K562 (cell line): ENCODE data around the gene ANTKMT. TPM values are rescaled to one million over a fixed set of nuclear protein-coding genes. Genes with fewer than 3 reads are reported as not detected.
A peak's percentile ranks its signal among the peaks of the same experiment; 100 is the strongest.

ENCODE experiments used
- ARNT ChIP-seq, 2 experiments: fragments of 450-650 bp; IDR thresholded peaks; 2 replicates each; pipeline ENCODE4 v1.6.1; 2016; ENCODE audit warnings: mild to moderate bottlenecking in 1 of 2
- CHD4 ChIP-seq: fragments of 200-600 bp; sonication (generic); IDR thresholded peaks from 3 replicates; pipeline ENCODE4 v1.6.1; 2012; ENCODE audit warnings: low read depth, mild to moderate bottlenecking, mixed read lengths, low read length, inconsistent platforms; ENCODE audit not compliant: insufficient read depth, insufficient replicate concordance, poor library complexity, severe bottlenecking
- FIP1L1 ChIP-seq: fragments of 200-400 bp; formaldehyde crosslinking; IDR thresholded peaks from 2 replicates; pipeline ENCODE4 v1.6.1; 2018; ENCODE audit warnings: mild to moderate bottlenecking, low read depth, low read length; ENCODE audit not compliant: poor library complexity, severe bottlenecking
- GABPB2 ChIP-seq: fragments of 250-450 bp; sonication (Bioruptor Pico); conservative IDR thresholded peaks from 2 replicates; pipeline ENCODE4 v1.5.1; 2021; ENCODE audit warnings: mild to moderate bottlenecking
- ILF3 ChIP-seq: fragments of 450-650 bp; IDR thresholded peaks from 2 replicates; pipeline ENCODE4 v1.6.1; 2018; ENCODE audit warnings: antibody characterized with exemption, mild to moderate bottlenecking, moderate library complexity, borderline replicate concordance
- KLF6 ChIP-seq: fragments of 250-450 bp; sonication (Bioruptor Pico); IDR thresholded peaks from 2 replicates; pipeline ENCODE4 v1.4.0; 2020; ENCODE audit warnings: mild to moderate bottlenecking, moderate library complexity, borderline replicate concordance
- MAX ChIP-seq: sonication (generic); formaldehyde crosslinking; IDR thresholded peaks from 2 replicates; pipeline ENCODE4 v1.9.0; 2022; ENCODE audit warnings: mild to moderate bottlenecking, missing genetic modification reagents
- MCM5 ChIP-seq: fragments of 450-650 bp; IDR thresholded peaks from 2 replicates; pipeline ENCODE4 v1.6.1; 2016; ENCODE audit warnings: low read depth
- NUFIP1 ChIP-seq: fragments of 450-650 bp; IDR thresholded peaks from 2 replicates; pipeline ENCODE4 v1.6.1; 2018; ENCODE audit not compliant: partially characterized antibody
- POLR2G ChIP-seq: fragments of 200-400 bp; formaldehyde crosslinking; IDR thresholded peaks from 2 replicates; pipeline ENCODE4 v1.6.1; 2017; ENCODE audit warnings: low read depth, mild to moderate bottlenecking, antibody characterized with exemption, low read length, moderate library complexity
- SMC3 ChIP-seq: conservative IDR thresholded peaks from 2 replicates; pipeline ENCODE4 v1.6.1; 2011; ENCODE audit warnings: low read depth, low read length, improper control_type of control experiment; ENCODE audit not compliant: insufficient read depth
- SP1 ChIP-seq: sonication (generic); formaldehyde crosslinking; IDR thresholded peaks from 2 replicates; pipeline ENCODE4 v1.8.1; 2022; ENCODE audit warnings: mild to moderate bottlenecking, missing genetic modification reagents
- TGIF2 ChIP-seq: sonication (generic); formaldehyde crosslinking; IDR thresholded peaks from 2 replicates; pipeline ENCODE4 v1.8.1; 2022; ENCODE audit warnings: mild to moderate bottlenecking, missing genetic modification reagents, moderate library complexity
- ZFPM2 ChIP-seq: fragments of 250-450 bp; sonication (Bioruptor Pico); IDR thresholded peaks from 2 replicates; pipeline ENCODE4 v1.5.1; 2022; ENCODE audit warnings: mild to moderate bottlenecking
- ZFX ChIP-seq: sonication (generic); formaldehyde crosslinking; IDR thresholded peaks from 2 replicates; pipeline ENCODE4 v1.8.0; 2022; ENCODE audit warnings: mild to moderate bottlenecking, missing genetic modification reagents, moderate library complexity
- ZNF134 ChIP-seq: fragments of 250-450 bp; sonication (Bioruptor Pico); conservative IDR thresholded peaks from 2 replicates; pipeline ENCODE4 v1.4.0; 2020
- ZNF140 ChIP-seq: fragments of 250-450 bp; sonication (Bioruptor Pico); IDR thresholded peaks from 2 replicates; pipeline ENCODE4 v1.8.0; 2021; ENCODE audit warnings: moderate library complexity, mild to moderate bottlenecking, inconsistent platforms
- ZNF239 ChIP-seq: fragments of 250-450 bp; sonication (Bioruptor Pico); IDR thresholded peaks from 2 replicates; pipeline ENCODE4 v1.4.0; 2020; ENCODE audit warnings: mild to moderate bottlenecking
- ZNF263 ChIP-seq: sonication (generic); formaldehyde crosslinking; IDR thresholded peaks from 2 replicates; pipeline ENCODE4 v1.8.0; 2022; ENCODE audit warnings: mild to moderate bottlenecking, missing genetic modification reagents, borderline replicate concordance
- ZSCAN29 ChIP-seq: fragments of 450-650 bp; IDR thresholded peaks from 2 replicates; pipeline ENCODE4 v1.6.1; 2017
- polyA plus RNA-seq, 8 experiments: library from polyadenylated mRNA; depleted of rRNA in 4 of 8; stranded (reverse) in 5 of 8; unstranded in 3 of 8; fragments of >200 nt; fragmentation: Nextera tagmentation in 2 of 8; fragmentation: Illumina TruSeq in 1 of 8; extraction: Ambion mirVana in 2 of 8; extraction: Trizol in 1 of 8; gene quantifications; 2 replicates each; pipeline versions ENCODE4 v1.2.1 to v1.2.3, GENCODE V29; 2011 to 2014; ENCODE audit warnings: inconsistent platforms in 1 of 8, missing spikeins in 1 of 8
- total RNA-seq, 7 experiments: library from RNA; depleted of rRNA in 6 of 7; stranded (reverse); fragments of >200 nt in 6 of 7; fragmentation: Illumina TruSeq in 2 of 7; extraction: Trizol in 2 of 7; gene quantifications; 2 replicates each; pipeline versions ENCODE4 v1.2.1 to v1.2.3, GENCODE V29; 2011 to 2021; ENCODE audit warnings: low replicate concordance in 1 of 7

Gene ANTKMT
- total and polyA plus RNA-seq, 9 of the 15 experiments (the other 6 are each of a cell fraction or from before 2014, with no cell fraction given) = 0.58 to 217 (median 19.1) TPM

GRCh38 chr16:733382-734207, 12.6 kb downstream of the ANTKMT start (continued):
- TF ChIP-seq CHD4 (no peak), FIP1L1 (peak; percentile 73), NUFIP1 (no peak), ZSCAN29 (no peak), POLR2G (peak; percentile 48; the same call in 1 of the 2 replicates), ARNT (IDR thresholded peaks at IDR 0.05) (no peak), SMC3 (0 out of 2 replicates have a peak, but pooled peaks have one; percentile 16), KLF6 (CRISPR knock-in tag) (no peak), ZNF140 (no peak), ILF3 (no peak), MCM5 (no peak), SP1 (CRISPR knock-in tag) (no peak), GABPB2 (no peak), ZNF263 (0 out of 2 replicates have a peak, but pooled peaks have one; percentile 6), MAX (CRISPR knock-in tag) (0 out of 2 replicates have a peak, but pooled peaks have one; percentile 25), ZFX (peak; percentile 33), ZNF134 (no peak), TGIF2 (CRISPR knock-in tag) (no peak), ZFPM2 (CRISPR knock-in tag) (no peak), ZNF239 (CRISPR knock-in tag) (no peak)
